Measurements from ENCODE around the gene ITM2B.

The ITM2B gene

GRCh38 chr13:48291730-48292129 is 58.7 kb downstream of the ITM2B start:
- Histone ChIP-seq H3K4me1 (ENCODE audit: control insufficient read depth, insufficient read depth, low read length) (no peaks in the 10 kb centered on the region), H3K27ac (ENCODE audit: low read depth, low read length) (no peak overlapping the region), H3K4me3 (ENCODE audit: low read depth, low read length) (no peak overlapping the region), H3K9ac (ENCODE audit: low read length) (no peak overlapping the region), H3K36me3 (ENCODE audit: control insufficient read depth, insufficient read depth, low read length) (no peaks in the 10 kb centered on the region), H3K27me3 (ENCODE audit: control insufficient read depth, insufficient read depth, low read length) (no peaks in the 10 kb centered on the region), H3K9me3 (ENCODE audit: control insufficient read depth, insufficient read depth, low read depth, low read length) (no peaks in the 10 kb centered on the region)

GRCh38 chr13:48292650-48293049 is 59.6 kb downstream of the ITM2B start:
- Histone ChIP-seq H3K9me3 (ENCODE audit: control insufficient read depth, insufficient read depth, low read depth, low read length) (no peaks in the 10 kb centered on the region), H3K4me3 (ENCODE audit: low read depth, low read length) (no peak overlapping the region), H3K9ac (ENCODE audit: low read length) (no peak overlapping the region), H3K27ac (ENCODE audit: low read depth, low read length) (no peak overlapping the region), H3K27me3 (ENCODE audit: control insufficient read depth, insufficient read depth, low read length) (no peaks in the 10 kb centered on the region), H3K36me3 (ENCODE audit: control insufficient read depth, insufficient read depth, low read length) (no peaks in the 10 kb centered on the region), H3K4me1 (ENCODE audit: control insufficient read depth, insufficient read depth, low read length) (no peaks in the 10 kb centered on the region)

GRCh38 chr13:48294653-48295052 is 61.6 kb downstream of the ITM2B start:
- no peaks in the 10 kb centered on the region for H3K9me3 ChIP-seq (ENCODE audit: control insufficient read depth, insufficient read depth, low read depth, low read length)
- H3K9ac ChIP-seq (ENCODE audit: low read length) = no peak overlapping the region
- no peak overlapping the region for H3K27ac ChIP-seq (ENCODE audit: low read depth, low read length)
- H3K36me3 ChIP-seq (ENCODE audit: control insufficient read depth, insufficient read depth, low read length) = no peaks in the 10 kb centered on the region
- no peaks in the 10 kb centered on the region for H3K27me3 ChIP-seq (ENCODE audit: control insufficient read depth, insufficient read depth, low read length)
- H3K4me3 ChIP-seq (ENCODE audit: low read depth, low read length) = no peak overlapping the region
- H3K4me1 ChIP-seq (ENCODE audit: control insufficient read depth, insufficient read depth, low read length) = no peaks in the 10 kb centered on the region

GRCh38 chr13:48295271-48295670 is 62.3 kb downstream of the ITM2B start:
- H3K9me3 ChIP-seq (ENCODE audit: control insufficient read depth, insufficient read depth, low read depth, low read length) = no peaks in the 10 kb centered on the region
- H3K4me3 ChIP-seq (ENCODE audit: low read depth, low read length) = no peak overlapping the region
- H3K9ac ChIP-seq (ENCODE audit: low read length) = no peak overlapping the region
- H3K27ac ChIP-seq (ENCODE audit: low read depth, low read length) = no peak overlapping the region
- no peaks in the 10 kb centered on the region for H3K4me1 ChIP-seq (ENCODE audit: control insufficient read depth, insufficient read depth, low read length)
- no peaks in the 10 kb centered on the region for H3K27me3 ChIP-seq (ENCODE audit: control insufficient read depth, insufficient read depth, low read length)
- H3K36me3 ChIP-seq (ENCODE audit: control insufficient read depth, insufficient read depth, low read length) = no peaks in the 10 kb centered on the region

GRCh38 chr13:48296528-48296927 is 63.5 kb downstream of the ITM2B start:
- Histone ChIP-seq H3K27ac (ENCODE audit: low read depth, low read length) (no peak overlapping the region), H3K4me1 (ENCODE audit: control insufficient read depth, insufficient read depth, low read length) (no peaks in the 10 kb centered on the region), H3K4me3 (ENCODE audit: low read depth, low read length) (no peak overlapping the region), H3K36me3 (ENCODE audit: control insufficient read depth, insufficient read depth, low read length) (no peaks in the 10 kb centered on the region), H3K9ac (ENCODE audit: low read length) (no peak overlapping the region), H3K9me3 (ENCODE audit: control insufficient read depth, insufficient read depth, low read depth, low read length) (no peaks in the 10 kb centered on the region), H3K27me3 (ENCODE audit: control insufficient read depth, insufficient read depth, low read length) (no peaks in the 10 kb centered on the region)

GRCh38 chr13:48297131-48297786 is 64.3 kb downstream of the ITM2B start:
- H3K9me3 ChIP-seq (ENCODE audit: control insufficient read depth, insufficient read depth, low read depth, low read length) = no peaks in the 10 kb centered on the region
- no peak overlapping the region for H3K4me3 ChIP-seq (ENCODE audit: low read depth, low read length)
- H3K27ac ChIP-seq (ENCODE audit: low read depth, low read length) = no peak overlapping the region
- H3K27me3 ChIP-seq (ENCODE audit: control insufficient read depth, insufficient read depth, low read length) = no peaks in the 10 kb centered on the region
- H3K9ac ChIP-seq (ENCODE audit: low read length) = no peak overlapping the region
- H3K4me1 ChIP-seq (ENCODE audit: control insufficient read depth, insufficient read depth, low read length) = no peaks in the 10 kb centered on the region
- no peaks in the 10 kb centered on the region for H3K36me3 ChIP-seq (ENCODE audit: control insufficient read depth, insufficient read depth, low read length)

GRCh38 chr13:48299591-48299990 is 66.6 kb downstream of the ITM2B start:
- Histone ChIP-seq H3K27me3 (ENCODE audit: control insufficient read depth, insufficient read depth, low read length) (no peaks in the 10 kb centered on the region), H3K27ac (ENCODE audit: low read depth, low read length) (no peak overlapping the region), H3K4me3 (ENCODE audit: low read depth, low read length) (no peak overlapping the region), H3K9me3 (ENCODE audit: control insufficient read depth, insufficient read depth, low read depth, low read length) (no peaks in the 10 kb centered on the region), H3K4me1 (ENCODE audit: control insufficient read depth, insufficient read depth, low read length) (no peaks in the 10 kb centered on the region), H3K9ac (ENCODE audit: low read length) (no peak overlapping the region), H3K36me3 (ENCODE audit: control insufficient read depth, insufficient read depth, low read length) (no peaks in the 10 kb centered on the region)

- H3K27me3 ChIP-seq (ENCODE audit: control insufficient read depth, insufficient read depth, low read length) = no peaks in the 10 kb centered on the region
- H3K4me3 ChIP-seq (ENCODE audit: low read depth, low read length) = peak overlapping the region; percentile 97
- no peaks in the 10 kb centered on the region for H3K4me1 ChIP-seq (ENCODE audit: control insufficient read depth, insufficient read depth, low read length)
- H3K27ac ChIP-seq (ENCODE audit: low read depth, low read length) = peak overlapping the region; percentile 96
- no peaks in the 10 kb centered on the region for H3K9me3 ChIP-seq (ENCODE audit: control insufficient read depth, insufficient read depth, low read depth, low read length)
- peak overlapping the region; percentile 96 for H3K9ac ChIP-seq (ENCODE audit: low read length)
- no peaks in the 10 kb centered on the region for H3K36me3 ChIP-seq (ENCODE audit: control insufficient read depth, insufficient read depth, low read length)
These were observed 69.9 kb downstream of the ITM2B start for GRCh38 chr13:48302871-48303358.

- peak within 1 kb of the TSS; percentile 96 for H3K9ac ChIP-seq (ENCODE audit: low read length)
- H3K27me3 ChIP-seq (ENCODE audit: control insufficient read depth, insufficient read depth, low read length) = no peaks in the 10 kb centered on the region
- no peaks in the 10 kb centered on the region for H3K36me3 ChIP-seq (ENCODE audit: control insufficient read depth, insufficient read depth, low read length)
- H3K9me3 ChIP-seq (ENCODE audit: control insufficient read depth, insufficient read depth, low read depth, low read length) = no peaks in the 10 kb centered on the region
- no peaks in the 10 kb centered on the region for H3K4me1 ChIP-seq (ENCODE audit: control insufficient read depth, insufficient read depth, low read length)
- H3K27ac ChIP-seq (ENCODE audit: low read depth, low read length) = peak within 1 kb of the TSS; percentile 96
- H3K4me3 ChIP-seq (ENCODE audit: low read depth, low read length) = peak within 1 kb of the TSS; percentile 97
These were observed 70.5 kb downstream of the ITM2B start, which contains the start of gene RB1 for GRCh38 chr13:48303359-48304142. Gene RB1 (plus strand): TSS chr13:48303751. CDS start chr13:48303913, 162 bp downstream.

GRCh38 chr13:48304143-48304876 is 71.3 kb downstream of the ITM2B start:
- no peaks in the 10 kb centered on the region for H3K27me3 ChIP-seq (ENCODE audit: control insufficient read depth, insufficient read depth, low read length)
- H3K4me3 ChIP-seq (ENCODE audit: low read depth, low read length) = peak overlapping the region; percentile 97
- no peaks in the 10 kb centered on the region for H3K4me1 ChIP-seq (ENCODE audit: control insufficient read depth, insufficient read depth, low read length)
- H3K27ac ChIP-seq (ENCODE audit: low read depth, low read length) = peak overlapping the region; percentile 96; the same call in 1 of the 2 replicates
- H3K9me3 ChIP-seq (ENCODE audit: control insufficient read depth, insufficient read depth, low read depth, low read length) = no peaks in the 10 kb centered on the region
- peak overlapping the region; percentile 96 for H3K9ac ChIP-seq (ENCODE audit: low read length)
- H3K36me3 ChIP-seq (ENCODE audit: control insufficient read depth, insufficient read depth, low read length) = no peaks in the 10 kb centered on the region

GRCh38 chr13:48311223-48311622 is 78.2 kb downstream of the ITM2B start:
- no peaks in the 10 kb centered on the region for H3K36me3 ChIP-seq (ENCODE audit: control insufficient read depth, insufficient read depth, low read length)
- no peak overlapping the region for H3K4me3 ChIP-seq (ENCODE audit: low read depth, low read length)
- no peaks in the 10 kb centered on the region for H3K9me3 ChIP-seq (ENCODE audit: control insufficient read depth, insufficient read depth, low read depth, low read length)
- no peaks in the 10 kb centered on the region for H3K27me3 ChIP-seq (ENCODE audit: control insufficient read depth, insufficient read depth, low read length)
- H3K4me1 ChIP-seq (ENCODE audit: control insufficient read depth, insufficient read depth, low read length) = no peaks in the 10 kb centered on the region
- no peak overlapping the region for H3K27ac ChIP-seq (ENCODE audit: low read depth, low read length)
- H3K9ac ChIP-seq (ENCODE audit: low read length) = no peak overlapping the region

Measured in HUES6 (cell line).